Central memory CD4-positive, alpha-beta T cell (primary cell): ENCODE measurements around the gene NXNL1.

Source experiments
- DNase-seq: peaks from one replicate; pipeline ENCODE4 v3.0.0; 2022

Gene NXNL1

GRCh38 chr19:17454576-17455071, 6.1 kb downstream of the NXNL1 start:
- no peak for DNase-seq

DNA sequence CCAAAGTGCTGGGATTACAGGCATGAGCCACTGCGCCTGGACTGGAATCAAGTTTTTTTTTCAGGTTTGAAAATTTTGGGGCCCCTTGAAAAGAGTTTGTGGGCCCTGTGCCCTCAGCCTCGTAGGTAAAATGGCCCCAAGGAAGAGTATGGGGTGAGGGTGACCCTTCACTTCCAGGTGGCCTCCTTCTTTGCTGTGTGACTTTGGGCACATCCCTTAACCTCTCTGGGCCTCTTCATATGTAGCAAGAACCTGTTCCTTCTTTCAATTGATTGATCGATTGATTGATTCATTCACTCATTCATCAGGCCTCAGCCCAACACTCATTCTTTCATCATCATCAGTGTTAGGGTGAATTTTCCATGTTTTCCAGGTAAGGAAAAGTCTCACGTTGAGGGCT, 8.9 kb downstream of the NXNL1 start:
- no peak for DNase-seq

GRCh38 chr19:17450264-17451075, 10.3 kb downstream of the NXNL1 start:
- DNase-seq, result no peak

GRCh38 chr19:17448131-17448967, 12.4 kb downstream of the NXNL1 start, which contains the start of gene TMEM221:
TSS of gene TMEM221 (minus strand) at chr19:17448668. CDS start at chr19:17448462, 206 bp downstream.
- DNase-seq, result peak; percentile 35

GRCh38 chr19:17447704-17448130, 13.0 kb downstream of the NXNL1 start:
- no peak for DNase-seq

GRCh38 chr19:17445526-17446165, 15.1 kb downstream of the NXNL1 start:
- no peak for DNase-seq

- no peak for DNase-seq
These were observed 19.3 kb downstream of the NXNL1 start for GRCh38 chr19:17441241-17442021.

GRCh38 chr19:17436874-17437267, 23.9 kb downstream of the NXNL1 start:
- no peak for DNase-seq

GRCh38 chr19:17436094-17436873, 24.4 kb downstream of the NXNL1 start:
- DNase-seq, result no peak

DNA sequence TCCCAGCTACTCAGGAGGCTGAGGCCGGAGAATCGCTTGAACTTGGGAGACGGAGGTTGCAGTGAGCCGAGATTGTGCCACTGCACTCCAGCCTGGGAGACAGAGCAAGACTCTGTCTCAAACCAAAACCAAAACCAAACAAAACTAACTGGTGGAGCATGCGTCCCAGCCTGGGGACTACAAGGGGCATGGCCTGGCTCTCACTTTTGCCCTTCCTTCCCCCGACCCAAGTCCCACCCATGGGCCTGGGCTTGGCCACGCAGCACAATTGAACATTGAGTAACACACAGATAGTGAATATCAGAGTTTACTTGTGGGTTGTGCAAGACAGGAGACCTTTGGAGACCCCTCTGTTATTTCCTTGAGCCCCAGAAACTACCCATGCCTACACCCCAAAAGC, 25.5 kb downstream of the NXNL1 start:
- no peak for DNase-seq

- no peak for DNase-seq
These were observed 29.3 kb downstream of the NXNL1 start for GRCh38 chr19:17431417-17431816.

- no peak for DNase-seq
These were observed 31.0 kb downstream of the NXNL1 start for GRCh38 chr19:17429641-17430113.

GRCh38 chr19:17424743-17425365, 35.9 kb downstream of the NXNL1 start:
- no peak for DNase-seq

- DNase-seq, result no peak
These were observed 37.1 kb downstream of the NXNL1 start for GRCh38 chr19:17423429-17424208.

- no peak for DNase-seq
These were observed 38.8 kb downstream of the NXNL1 start for GRCh38 chr19:17421942-17422341.

DNA sequence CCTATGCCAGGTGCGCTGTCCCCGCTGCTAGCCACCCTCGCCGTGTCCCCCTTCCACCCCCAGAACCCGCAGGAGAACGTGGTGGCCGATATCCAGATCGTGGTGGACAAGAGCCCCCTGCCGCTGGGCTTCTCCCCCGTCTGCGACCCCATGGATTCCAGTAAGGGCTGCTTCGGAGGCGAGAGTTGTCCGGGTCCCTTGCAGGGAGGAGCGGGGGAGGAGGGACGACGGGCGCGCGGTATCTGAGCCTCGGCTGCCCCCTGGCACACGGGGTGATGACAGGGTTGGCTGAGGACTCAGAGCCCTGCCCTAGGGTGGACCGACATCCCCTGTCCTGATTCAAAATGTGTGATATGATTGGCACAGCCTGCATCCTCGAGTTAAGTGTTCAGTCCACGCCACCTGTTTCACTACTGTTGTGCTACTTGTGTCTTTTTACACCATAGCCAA, 40.2 kb downstream of the NXNL1 start:
- DNase-seq, result no peak

DNA sequence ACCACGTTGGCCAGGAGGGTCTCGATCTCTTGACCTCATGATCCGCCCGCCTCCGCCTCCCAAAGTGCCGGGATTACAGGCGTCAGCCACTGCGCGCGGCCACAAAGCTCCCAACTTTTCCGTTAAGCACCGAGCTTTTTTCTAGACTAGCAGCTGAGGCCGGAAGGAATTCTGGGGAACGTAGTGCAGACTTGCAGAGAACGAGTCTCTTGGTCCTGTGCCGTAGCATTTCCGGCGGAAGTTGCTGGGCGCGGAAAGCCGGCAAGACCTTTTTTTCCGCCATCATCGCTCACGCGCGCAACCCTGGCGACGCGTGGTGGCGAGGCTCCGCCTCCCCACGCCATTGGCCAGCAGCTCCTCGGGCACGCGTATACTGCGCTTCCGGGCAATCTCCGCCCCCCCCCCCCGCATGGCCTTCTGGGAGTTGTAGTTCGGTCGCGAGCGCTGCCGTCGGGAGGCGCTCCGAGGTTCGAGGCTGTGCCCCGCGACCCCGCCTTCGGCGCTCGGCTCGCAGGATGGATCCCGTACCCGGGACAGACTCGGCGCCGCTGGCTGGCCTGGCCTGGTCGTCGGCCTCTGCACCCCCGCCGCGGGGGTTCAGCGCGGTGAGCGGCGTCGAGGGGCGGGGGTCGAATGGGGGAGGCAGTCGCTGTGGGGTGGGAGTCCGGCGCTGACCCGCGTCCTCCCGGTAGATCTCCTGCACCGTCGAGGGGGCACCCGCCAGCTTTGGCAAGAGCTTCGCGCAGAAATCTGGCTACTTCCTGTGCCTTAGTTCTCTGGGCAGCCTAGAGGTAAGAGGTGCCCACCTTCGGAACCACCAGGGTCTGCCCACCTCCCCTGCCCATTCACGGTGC, 40.9 kb downstream of the NXNL1 start, which contains the start of gene MVB12A:
MVB12A (plus strand) TSS at position 427 of the 854 bp plus-strand sequence; CDS start at position 516, 89 bp downstream.
- DNase-seq, result peak; percentile 96

DNA sequence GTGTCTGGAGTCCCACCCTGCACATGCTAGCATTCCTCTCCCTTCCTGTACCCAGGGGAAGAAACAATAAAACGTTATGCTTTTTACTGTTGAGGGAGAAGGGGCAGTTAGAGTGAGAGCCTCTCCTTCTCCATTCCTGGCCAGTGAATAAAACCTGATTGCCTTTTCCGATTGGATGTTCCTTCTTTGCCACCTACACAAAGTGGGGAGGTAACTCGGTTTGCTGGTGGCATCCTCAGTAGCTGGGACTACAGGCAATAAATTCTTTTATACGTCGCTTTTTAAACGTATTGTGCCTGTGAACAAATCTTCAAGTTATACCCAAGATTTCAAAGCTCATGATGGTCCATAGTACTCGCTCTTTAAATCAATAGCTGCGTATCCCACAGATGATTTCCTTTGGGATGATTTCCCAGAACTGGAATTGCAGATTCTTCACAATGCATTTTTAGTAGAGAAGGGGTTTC, 41.5 kb downstream of the NXNL1 start:
- no peak for DNase-seq

GRCh38 chr19:17418710-17419109, 42.0 kb downstream of the NXNL1 start:
- no peak for DNase-seq
